ENCODE results near the gene BIRC6. TPM values are rescaled to one million over a fixed set of nuclear protein-coding genes. Genes with fewer than 3 reads are reported as not detected.
"Not testable (repeated sequence)": the region's sequence is repeated elsewhere in the genome, so short reads cannot be mapped to it uniquely, and the experiment has no call there.

BIRC6 gene
- total and polyA plus RNA-seq, 2 donors (not counting 1 experiment from before 2014, with no cell fraction given): 46.7 to 162 TPM

DNA sequence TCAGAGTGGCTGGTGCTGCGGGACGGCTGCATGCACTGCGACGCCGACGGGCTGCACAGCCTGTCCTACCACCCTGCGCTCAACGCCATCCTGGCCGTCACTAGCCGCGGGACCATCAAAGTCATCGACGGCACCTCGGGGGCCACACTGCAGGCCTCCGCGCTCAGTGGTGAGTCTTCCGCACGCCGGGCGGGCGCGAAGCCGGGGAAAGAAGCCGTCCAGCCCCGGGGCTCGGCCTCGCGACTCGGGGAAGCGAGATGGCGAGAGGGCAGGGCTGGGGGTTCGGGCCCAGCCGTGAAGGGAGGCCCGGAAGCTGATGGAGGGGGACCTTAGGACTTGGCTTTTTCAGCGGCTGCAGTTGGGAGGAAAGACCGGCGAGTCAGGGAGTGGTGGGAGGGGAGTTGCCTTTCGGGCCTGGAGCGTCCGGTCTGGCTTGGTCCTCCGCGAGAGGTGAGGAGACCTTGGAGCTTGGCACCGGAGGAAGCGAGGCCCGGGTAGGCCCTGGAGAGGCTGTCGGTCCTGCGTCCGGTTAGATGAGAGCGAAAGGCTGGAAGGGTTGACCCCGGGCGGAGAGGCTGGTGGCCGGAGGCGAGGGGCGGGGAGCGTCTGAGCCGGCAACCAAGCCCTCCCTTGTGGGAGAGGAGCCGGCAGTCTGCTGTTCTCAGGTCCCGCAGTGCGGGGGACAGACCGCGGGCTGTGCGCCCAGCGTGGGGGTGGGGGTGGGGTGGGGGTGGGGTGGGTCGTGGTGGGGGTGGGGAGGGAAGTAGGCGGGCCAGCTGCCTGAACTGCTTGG, 691 bp downstream of the BIRC6 start:
- peaks cover 3% of the 10 kb centered on the region for H3K4me1 ChIP-seq (ENCODE audit: control insufficient read depth, extremely low read depth, insufficient read depth, low read length)
- DNase-seq (ENCODE audit: low read depth in 2 of 2): peak; percentile 38 to 41
- peak overlapping the region; percentile 97 to 99 (median 98) for H3K4me3 ChIP-seq (replicated peaks in 1 of 4; ENCODE audit: control extremely low read depth in 1 of 4, insufficient read depth in 1 of 4, low read depth in 3 of 4, low read length in 4 of 4)
- no peaks in the 10 kb centered on the region for H4K20me1 ChIP-seq (ENCODE audit: control insufficient read depth, extremely low read depth, insufficient read depth, low read length)
- H3K79me2 ChIP-seq (ENCODE audit: control insufficient read depth, insufficient read depth, low read length): peaks cover 54% of the 10 kb centered on the region
- peak overlapping the region; percentile 99 for H3K4me2 ChIP-seq (ENCODE audit: extremely low read depth, insufficient read depth, low read length)
- peak overlapping the region; percentile 99 for H3K27ac ChIP-seq (ENCODE audit: insufficient read depth, low read length)
- peaks cover 1% of the 10 kb centered on the region for H3K36me3 ChIP-seq (ENCODE audit: control insufficient read depth, insufficient read depth, low read length)
- H3K9me3 ChIP-seq (ENCODE audit: control insufficient read depth, insufficient read depth, low read depth, low read length): no peaks in the 10 kb centered on the region
- H3K27me3 ChIP-seq (ENCODE audit: control insufficient read depth, insufficient read depth, low read length): no peaks in the 10 kb centered on the region
- peak overlapping the region; percentile 99 for H3K9ac ChIP-seq (ENCODE audit: insufficient read depth, low read length)
- TF ChIP-seq EZH2 (IDR thresholded peaks at IDR 0.05; ENCODE audit: low read length, missing control alignments): no peak
- TF ChIP-seq, protein P1, sequence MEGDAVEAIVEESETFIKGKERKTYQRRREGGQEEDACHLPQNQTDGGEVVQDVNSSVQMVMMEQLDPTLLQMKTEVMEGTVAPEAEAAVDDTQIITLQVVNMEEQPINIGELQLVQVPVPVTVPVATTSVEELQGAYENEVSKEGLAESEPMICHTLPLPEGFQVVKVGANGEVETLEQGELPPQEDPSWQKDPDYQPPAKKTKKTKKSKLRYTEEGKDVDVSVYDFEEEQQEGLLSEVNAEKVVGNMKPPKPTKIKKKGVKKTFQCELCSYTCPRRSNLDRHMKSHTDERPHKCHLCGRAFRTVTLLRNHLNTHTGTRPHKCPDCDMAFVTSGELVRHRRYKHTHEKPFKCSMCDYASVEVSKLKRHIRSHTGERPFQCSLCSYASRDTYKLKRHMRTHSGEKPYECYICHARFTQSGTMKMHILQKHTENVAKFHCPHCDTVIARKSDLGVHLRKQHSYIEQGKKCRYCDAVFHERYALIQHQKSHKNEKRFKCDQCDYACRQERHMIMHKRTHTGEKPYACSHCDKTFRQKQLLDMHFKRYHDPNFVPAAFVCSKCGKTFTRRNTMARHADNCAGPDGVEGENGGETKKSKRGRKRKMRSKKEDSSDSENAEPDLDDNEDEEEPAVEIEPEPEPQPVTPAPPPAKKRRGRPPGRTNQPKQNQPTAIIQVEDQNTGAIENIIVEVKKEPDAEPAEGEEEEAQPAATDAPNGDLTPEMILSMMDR (conservative IDR thresholded peaks at IDR 0.05 in 1 of 2, IDR thresholded peaks at IDR 0.05 in 1 of 2; ENCODE audit: low read depth in 1 of 2, low read length in 2 of 2): no peak
- peak overlapping the region; percentile 59 for H2AFZ ChIP-seq (ENCODE audit: low read length)

DNA sequence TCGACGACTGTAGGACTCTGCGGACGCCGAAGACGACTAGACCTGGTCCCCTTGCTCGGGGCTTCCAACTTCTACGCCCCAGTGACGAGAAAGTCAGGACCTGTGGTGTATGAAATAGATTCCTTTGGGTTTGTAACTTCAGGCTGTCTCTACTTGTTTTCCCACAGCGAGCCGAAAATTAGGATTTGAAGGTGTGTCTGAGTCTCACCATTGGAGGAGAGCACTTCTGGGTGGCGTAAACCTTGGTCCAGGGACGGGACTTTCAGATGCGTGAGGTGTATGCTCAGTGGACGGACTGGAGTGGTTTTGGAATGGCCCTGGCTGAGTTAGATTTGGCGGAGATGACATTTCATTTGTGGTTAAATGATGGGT, 1.3 kb downstream of the BIRC6 start:
- Histone ChIP-seq H4K20me1 (ENCODE audit: control insufficient read depth, extremely low read depth, insufficient read depth, low read length) (no peaks in the 10 kb centered on the region), H3K4me3 (replicated peaks in 1 of 4; ENCODE audit: control extremely low read depth in 1 of 4, insufficient read depth in 1 of 4, low read depth in 3 of 4, low read length in 4 of 4) (peak overlapping the region; percentile 97 to 99 (median 98)), H3K4me2 (ENCODE audit: extremely low read depth, insufficient read depth, low read length) (peak overlapping the region; percentile 99), H2AFZ (ENCODE audit: low read length) (no peak overlapping the region), H3K79me2 (ENCODE audit: control insufficient read depth, insufficient read depth, low read length) (peaks cover 60% of the 10 kb centered on the region), H3K4me1 (ENCODE audit: control insufficient read depth, extremely low read depth, insufficient read depth, low read length) (peaks cover 3% of the 10 kb centered on the region), H3K27me3 (ENCODE audit: control insufficient read depth, insufficient read depth, low read length) (no peaks in the 10 kb centered on the region), H3K9me3 (ENCODE audit: control insufficient read depth, insufficient read depth, low read depth, low read length) (no peaks in the 10 kb centered on the region), H3K36me3 (ENCODE audit: control insufficient read depth, insufficient read depth, low read length) (peaks cover 1% of the 10 kb centered on the region), H3K9ac (ENCODE audit: insufficient read depth, low read length) (peak overlapping the region; percentile 99), H3K27ac (ENCODE audit: insufficient read depth, low read length) (peak overlapping the region; percentile 99)
- peak; percentile 23 to 43 for DNase-seq (ENCODE audit: low read depth in 2 of 2)
- TF ChIP-seq EZH2 (IDR thresholded peaks at IDR 0.05; ENCODE audit: low read length, missing control alignments): no peak
- TF ChIP-seq, protein P1 (conservative IDR thresholded peaks at IDR 0.05 in 1 of 2, IDR thresholded peaks at IDR 0.05 in 1 of 2; ENCODE audit: low read depth in 1 of 2, low read length in 2 of 2): no peak

DNA sequence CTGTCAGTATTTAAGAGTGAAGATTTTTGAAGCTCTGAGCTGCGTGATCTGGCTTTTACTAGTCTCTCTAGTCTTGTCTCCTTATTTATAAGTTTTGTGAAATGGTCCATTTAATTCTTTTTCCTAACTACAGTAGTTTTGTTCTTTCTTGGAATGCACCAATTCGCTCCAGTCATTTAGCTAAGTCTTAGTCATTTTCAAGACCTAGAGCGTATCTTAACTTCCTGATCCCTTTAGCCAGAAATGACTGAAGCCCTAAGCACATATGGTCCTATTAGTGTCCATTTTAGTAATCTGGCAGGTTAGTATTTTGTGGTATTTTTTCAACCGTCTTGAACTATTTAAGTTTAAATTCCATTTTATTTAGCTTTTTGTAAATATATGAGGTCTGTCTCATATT, 3.6 kb downstream of the BIRC6 start:
- no peak overlapping the region for H3K27ac ChIP-seq (ENCODE audit: insufficient read depth, low read length)
- H3K79me2 ChIP-seq (ENCODE audit: control insufficient read depth, insufficient read depth, low read length): peaks cover 82% of the 10 kb centered on the region
- peaks cover 1% of the 10 kb centered on the region for H3K36me3 ChIP-seq (ENCODE audit: control insufficient read depth, insufficient read depth, low read length)
- peak overlapping the region in 2 of 4 experiments; percentile 2 to 30 for H3K4me3 ChIP-seq (replicated peaks in 1 of 4; ENCODE audit: control extremely low read depth in 1 of 4, insufficient read depth in 1 of 4, low read depth in 3 of 4, low read length in 4 of 4)
- H4K20me1 ChIP-seq (ENCODE audit: control insufficient read depth, extremely low read depth, insufficient read depth, low read length): peaks cover 6% of the 10 kb centered on the region
- peaks cover 3% of the 10 kb centered on the region for H3K4me1 ChIP-seq (ENCODE audit: control insufficient read depth, extremely low read depth, insufficient read depth, low read length)
- no peak overlapping the region for H3K9ac ChIP-seq (ENCODE audit: insufficient read depth, low read length)
- no peaks in the 10 kb centered on the region for H3K9me3 ChIP-seq (ENCODE audit: control insufficient read depth, insufficient read depth, low read depth, low read length)
- H2AFZ ChIP-seq (ENCODE audit: low read length): no peak overlapping the region
- H3K27me3 ChIP-seq (ENCODE audit: control insufficient read depth, insufficient read depth, low read length): no peaks in the 10 kb centered on the region
- peak overlapping the region; percentile 51 for H3K4me2 ChIP-seq (ENCODE audit: extremely low read depth, insufficient read depth, low read length)
- peak; percentile 12 to 66 for DNase-seq (ENCODE audit: low read depth in 2 of 2)
- no peak for TF ChIP-seq EZH2 (IDR thresholded peaks at IDR 0.05; ENCODE audit: low read length, missing control alignments)
- TF ChIP-seq, protein P1 (conservative IDR thresholded peaks at IDR 0.05 in 1 of 2, IDR thresholded peaks at IDR 0.05 in 1 of 2; ENCODE audit: low read depth in 1 of 2, low read length in 2 of 2): no peak

DNA sequence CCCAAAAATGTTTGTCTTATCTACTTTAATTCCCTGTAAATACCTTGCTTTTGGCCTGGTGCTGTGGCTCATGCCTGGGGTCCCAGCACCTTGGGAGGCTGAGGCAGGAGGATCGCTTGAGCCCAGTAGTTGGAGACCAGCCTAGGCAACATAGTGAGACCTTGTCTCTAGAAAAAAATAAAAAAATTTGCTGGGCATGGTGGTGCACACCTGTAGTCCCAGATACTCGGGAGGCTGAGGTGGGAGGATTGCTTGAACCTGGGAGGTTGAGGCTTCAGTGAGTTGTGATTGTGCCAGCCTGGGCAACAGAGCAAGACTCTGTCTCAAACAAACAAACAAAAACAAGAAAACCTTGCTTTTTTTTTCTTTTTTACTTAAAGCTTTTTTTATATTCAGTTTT, 6.2 kb downstream of the BIRC6 start:
- H3K79me2 ChIP-seq (ENCODE audit: control insufficient read depth, insufficient read depth, low read length): peaks cover 98% of the 10 kb centered on the region
- H3K4me1 ChIP-seq (ENCODE audit: control insufficient read depth, extremely low read depth, insufficient read depth, low read length); DNase-seq (ENCODE audit: low read depth in 2 of 2); H3K9ac ChIP-seq (ENCODE audit: insufficient read depth, low read length); H3K9me3 ChIP-seq (ENCODE audit: control insufficient read depth, insufficient read depth, low read depth, low read length); H3K4me3 ChIP-seq (replicated peaks in 1 of 4; ENCODE audit: control extremely low read depth in 1 of 4, insufficient read depth in 1 of 4, low read depth in 3 of 4, low read length in 4 of 4); H2AFZ ChIP-seq (ENCODE audit: low read length); H3K27me3 ChIP-seq (ENCODE audit: control insufficient read depth, insufficient read depth, low read length); H3K27ac ChIP-seq (ENCODE audit: insufficient read depth, low read length); H4K20me1 ChIP-seq (ENCODE audit: control insufficient read depth, extremely low read depth, insufficient read depth, low read length); H3K36me3 ChIP-seq (ENCODE audit: control insufficient read depth, insufficient read depth, low read length); H3K4me2 ChIP-seq (ENCODE audit: extremely low read depth, insufficient read depth, low read length): not testable (repeated sequence)

Measured in fibroblast of lung (primary cell).